ENCODE measurements around the gene TYSND1.
A peak's percentile ranks its signal among the peaks of the same experiment; 100 is the strongest.
"Not testable (repeated sequence)": the region's sequence is repeated elsewhere in the genome, so short reads cannot be mapped to it uniquely, and the experiment has no call there.

The TYSND1 gene

DNA sequence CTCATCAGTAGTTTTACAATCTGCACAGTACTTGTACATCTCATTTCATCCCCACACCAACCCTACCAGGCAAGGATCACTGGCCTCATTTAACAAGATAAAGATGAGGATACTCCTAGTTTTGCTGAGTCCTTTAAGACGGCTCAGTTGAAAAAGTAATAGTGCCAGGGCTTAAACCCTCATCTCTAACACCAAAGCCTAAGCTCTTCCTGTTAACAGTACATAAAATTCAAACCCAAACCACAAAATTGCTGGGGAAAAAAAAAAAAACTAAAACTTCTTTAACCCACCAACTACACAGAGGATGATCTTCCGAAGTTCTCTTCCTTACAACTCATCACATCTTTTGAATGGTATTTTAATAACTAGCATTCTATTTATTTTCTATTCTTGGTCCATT lies 22.5 kb upstream of the TYSND1 start:
- TF ChIP-seq TAF1 (IDR thresholded peaks at IDR 0.05; ENCODE audit: low read depth, low read length) (no peak), POLR2A (IDR thresholded peaks at IDR 0.05; ENCODE audit: low read depth, low read length) (no peak), SPI1 (IDR thresholded peaks at IDR 0.05; ENCODE audit: low read depth, low read length) (no peak), POU2F2 (IDR thresholded peaks at IDR 0.05; ENCODE audit: low read depth, low read length) (no peak), PAX5 (IDR thresholded peaks at IDR 0.05; ENCODE audit: insufficient read depth, low read length, severe bottlenecking) (no peak), POLR2AphosphoS5 (IDR thresholded peaks at IDR 0.05; ENCODE audit: low read depth, low read length) (no peak)
- FAIRE-seq (no peak), DNase-seq (ENCODE audit: insufficient read length, low spot score) (no peak)

DNA sequence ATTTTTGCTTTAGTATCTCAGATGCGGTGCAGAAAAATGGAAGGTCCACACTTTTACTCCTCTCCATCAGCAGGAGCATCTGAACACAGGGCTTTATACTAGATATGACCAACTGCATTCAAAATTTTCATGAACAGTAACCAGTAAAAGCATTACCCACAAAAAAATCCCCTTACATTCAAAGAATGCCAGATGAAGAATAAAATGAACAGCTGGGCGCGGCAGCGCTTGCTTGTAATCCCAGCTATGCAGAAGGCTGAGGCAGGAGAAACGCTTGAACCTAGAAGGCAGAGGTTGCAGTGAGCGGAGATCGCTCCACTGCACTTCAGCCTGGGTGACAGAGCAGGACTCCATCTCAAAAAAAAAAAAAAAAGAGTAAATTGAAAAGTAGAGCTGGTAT lies 20.7 kb upstream of the TYSND1 start:
- TF ChIP-seq POLR2A (IDR thresholded peaks at IDR 0.05; ENCODE audit: low read depth, low read length) (no peak), POU2F2 (IDR thresholded peaks at IDR 0.05; ENCODE audit: low read depth, low read length) (no peak), POLR2AphosphoS5 (IDR thresholded peaks at IDR 0.05; ENCODE audit: low read depth, low read length) (no peak), TAF1 (IDR thresholded peaks at IDR 0.05; ENCODE audit: low read depth, low read length) (no peak), SPI1 (IDR thresholded peaks at IDR 0.05; ENCODE audit: low read depth, low read length) (no peak), PAX5 (IDR thresholded peaks at IDR 0.05; ENCODE audit: insufficient read depth, low read length, severe bottlenecking) (no peak)
- DNase-seq (ENCODE audit: insufficient read length, low spot score): no peak
- FAIRE-seq: no peak

DNA sequence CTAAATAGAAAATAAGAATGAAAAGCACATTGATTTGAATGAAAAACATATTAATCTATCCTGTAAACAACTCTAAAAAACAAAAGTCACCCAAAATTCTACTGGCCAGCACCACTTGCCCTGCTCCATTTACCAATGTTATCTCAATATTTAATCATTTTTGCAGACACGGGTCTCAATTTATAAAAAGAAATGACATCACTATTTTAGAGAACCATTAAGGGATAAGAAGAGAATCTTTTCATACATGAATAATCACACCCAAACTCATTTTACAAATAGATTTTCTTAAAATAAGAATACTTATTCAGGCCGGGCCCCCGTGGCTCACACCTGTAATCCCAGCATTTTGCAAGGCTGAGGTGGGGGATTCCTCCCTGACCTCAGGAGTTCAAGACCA lies 19.9 kb upstream of the TYSND1 start:
- TF ChIP-seq POU2F2 (IDR thresholded peaks at IDR 0.05; ENCODE audit: low read depth, low read length) (no peak), TAF1 (IDR thresholded peaks at IDR 0.05; ENCODE audit: low read depth, low read length) (no peak), POLR2AphosphoS5 (IDR thresholded peaks at IDR 0.05; ENCODE audit: low read depth, low read length) (no peak), PAX5 (IDR thresholded peaks at IDR 0.05; ENCODE audit: insufficient read depth, low read length, severe bottlenecking) (no peak), POLR2A (IDR thresholded peaks at IDR 0.05; ENCODE audit: low read depth, low read length) (no peak), SPI1 (IDR thresholded peaks at IDR 0.05; ENCODE audit: low read depth, low read length) (no peak)
- FAIRE-seq: no peak
- DNase-seq (ENCODE audit: insufficient read length, low spot score): no peak

DNA sequence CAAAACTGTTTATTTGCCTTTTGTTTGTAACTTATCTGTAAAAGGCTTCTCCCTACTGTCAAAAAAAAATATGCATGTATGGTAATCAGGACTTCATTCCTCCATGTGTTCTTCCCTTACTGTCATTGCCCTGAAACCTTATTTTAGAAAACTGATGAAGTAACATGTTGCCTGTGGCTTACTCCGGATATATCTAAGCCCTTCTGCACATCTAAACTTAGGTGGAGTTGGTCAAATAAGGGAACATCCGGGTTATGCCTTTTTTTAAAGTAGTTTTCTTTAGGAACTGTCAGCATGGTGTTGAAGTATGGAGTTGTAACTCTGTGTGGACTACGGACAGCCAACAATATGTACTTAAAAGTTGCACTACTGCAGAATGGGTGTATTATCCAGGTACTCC lies 17.7 kb upstream of the TYSND1 start:
- FAIRE-seq: no peak
- DNase-seq (ENCODE audit: insufficient read length, low spot score): no peak

DNA sequence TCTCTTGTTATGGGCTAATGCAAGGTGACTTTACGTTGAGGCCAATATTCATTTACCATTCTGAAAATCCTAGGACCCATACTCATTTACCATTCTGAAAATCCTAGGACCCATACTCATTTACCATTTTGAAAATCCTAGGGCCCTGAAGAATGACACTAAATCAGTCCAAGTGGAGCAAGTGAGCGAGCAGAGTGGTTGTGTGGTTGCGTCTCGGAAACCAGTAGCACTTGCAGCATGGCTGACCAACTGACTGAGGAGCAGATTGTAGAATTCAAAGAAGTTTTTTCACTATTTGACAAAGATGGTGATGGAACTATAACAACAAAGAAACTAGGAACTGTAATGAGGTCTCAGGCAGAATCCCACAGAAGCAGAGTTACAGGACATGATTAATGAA lies 16.9 kb upstream of the TYSND1 start:
- DNase-seq (ENCODE audit: insufficient read length, low spot score): no peak
- peak; percentile 48 for FAIRE-seq
- TF ChIP-seq POLR2AphosphoS5 (IDR thresholded peaks at IDR 0.05; ENCODE audit: low read depth, low read length): no peak

More for the DNA sequence above, 17.7 kb upstream of the TYSND1 start:
- TF ChIP-seq SPI1 (IDR thresholded peaks at IDR 0.05; ENCODE audit: low read depth, low read length): no peak
- no peak for TF ChIP-seq TAF1 (IDR thresholded peaks at IDR 0.05; ENCODE audit: low read depth, low read length)
- no peak for TF ChIP-seq POU2F2 (IDR thresholded peaks at IDR 0.05; ENCODE audit: low read depth, low read length)
- no peak for TF ChIP-seq POLR2AphosphoS5 (IDR thresholded peaks at IDR 0.05; ENCODE audit: low read depth, low read length)
- no peak for TF ChIP-seq POLR2A (IDR thresholded peaks at IDR 0.05; ENCODE audit: low read depth, low read length)
- TF ChIP-seq PAX5 (IDR thresholded peaks at IDR 0.05; ENCODE audit: insufficient read depth, low read length, severe bottlenecking): no peak

DNA sequence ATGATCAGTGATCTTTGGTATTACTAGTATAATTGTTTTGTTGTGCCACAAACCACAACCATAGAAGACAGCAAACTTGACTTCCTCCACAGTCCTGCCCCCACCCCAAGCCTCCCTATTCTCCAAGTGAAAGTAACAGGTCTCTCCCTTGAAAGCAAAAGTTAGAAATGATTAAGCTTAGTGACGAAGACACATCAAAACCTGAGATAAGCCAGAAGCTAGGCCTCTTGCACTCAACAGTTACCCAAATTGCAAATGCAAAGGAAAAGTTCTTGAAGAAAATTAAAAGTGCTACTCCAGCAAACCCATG lies 16.3 kb upstream of the TYSND1 start:
- no peak for FAIRE-seq
- no peak for TF ChIP-seq SPI1 (IDR thresholded peaks at IDR 0.05; ENCODE audit: low read depth, low read length)
- no peak for TF ChIP-seq PAX5 (IDR thresholded peaks at IDR 0.05; ENCODE audit: insufficient read depth, low read length, severe bottlenecking)
- no peak for TF ChIP-seq TAF1 (IDR thresholded peaks at IDR 0.05; ENCODE audit: low read depth, low read length)
- TF ChIP-seq POLR2AphosphoS5 (IDR thresholded peaks at IDR 0.05; ENCODE audit: low read depth, low read length): no peak
- TF ChIP-seq POLR2A (IDR thresholded peaks at IDR 0.05; ENCODE audit: low read depth, low read length): no peak

DNA sequence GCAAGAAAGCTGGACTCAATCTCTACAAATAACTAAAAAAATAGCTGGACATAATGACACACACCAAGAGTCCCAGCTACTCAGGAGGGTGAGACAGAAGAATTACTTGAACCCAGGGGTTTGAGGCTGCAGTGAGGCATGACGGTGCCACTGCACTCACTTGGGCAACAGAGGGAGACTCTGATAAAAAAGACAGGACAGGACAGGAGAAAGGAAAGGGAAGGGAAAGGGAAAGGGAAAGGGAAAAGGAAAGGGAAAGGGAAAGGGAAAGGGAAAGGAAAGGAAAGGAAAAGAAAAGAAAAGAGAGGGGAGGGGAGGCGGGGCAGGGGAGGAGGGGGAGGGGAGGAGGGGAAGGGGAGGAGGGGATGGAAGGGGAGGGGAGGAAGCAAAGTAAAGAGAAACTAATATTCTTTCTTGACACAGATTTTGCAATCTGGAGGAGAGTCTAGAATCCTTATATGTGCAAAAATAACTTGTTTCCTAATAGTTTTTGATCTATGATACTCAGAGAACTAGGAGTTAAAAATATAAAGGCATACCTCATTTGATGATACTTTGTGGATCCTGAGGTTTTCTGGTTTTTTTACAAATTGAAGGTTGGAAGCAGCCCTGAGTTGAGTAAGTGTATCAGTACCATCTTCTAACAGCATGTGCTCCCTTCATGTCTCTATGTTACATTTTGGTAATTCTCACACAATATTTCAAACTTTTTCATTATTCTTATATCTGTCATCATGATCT lies 15.8 kb upstream of the TYSND1 start:
- no peak for DNase-seq (ENCODE audit: insufficient read length, low spot score)
- no peak for FAIRE-seq
- TF ChIP-seq PAX5 (IDR thresholded peaks at IDR 0.05; ENCODE audit: insufficient read depth, low read length, severe bottlenecking) (no peak), POLR2A (IDR thresholded peaks at IDR 0.05; ENCODE audit: low read depth, low read length) (no peak), POU2F2 (IDR thresholded peaks at IDR 0.05; ENCODE audit: low read depth, low read length) (no peak), POLR2AphosphoS5 (IDR thresholded peaks at IDR 0.05; ENCODE audit: low read depth, low read length) (no peak), TAF1 (IDR thresholded peaks at IDR 0.05; ENCODE audit: low read depth, low read length) (no peak), SPI1 (IDR thresholded peaks at IDR 0.05; ENCODE audit: low read depth, low read length) (no peak)

More for the DNA sequence above, 16.3 kb upstream of the TYSND1 start:
- DNase-seq (ENCODE audit: insufficient read length, low spot score): no peak

DNA sequence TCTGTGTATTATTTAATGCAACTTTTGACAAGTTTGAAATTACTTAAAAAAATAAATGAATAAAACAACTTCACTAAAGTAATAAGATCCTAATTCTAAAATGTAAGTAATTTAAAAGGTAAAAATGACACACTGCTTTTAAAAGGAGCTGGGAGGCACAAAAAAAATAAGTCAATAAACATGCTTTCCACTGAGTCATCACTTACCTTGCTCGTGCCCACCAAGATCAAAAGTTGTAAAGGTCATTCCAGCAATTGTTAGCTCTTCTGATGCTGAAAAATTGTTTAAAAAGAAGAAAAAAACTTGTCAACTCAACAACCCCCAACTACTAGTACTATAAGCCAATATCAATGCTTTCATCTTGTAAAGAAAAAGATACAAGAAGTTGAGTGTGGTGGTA lies 14.3 kb upstream of the TYSND1 start:
- FAIRE-seq (no peak), DNase-seq (ENCODE audit: insufficient read length, low spot score) (no peak)
- TF ChIP-seq POLR2A (IDR thresholded peaks at IDR 0.05; ENCODE audit: low read depth, low read length) (no peak), TAF1 (IDR thresholded peaks at IDR 0.05; ENCODE audit: low read depth, low read length) (no peak), POLR2AphosphoS5 (IDR thresholded peaks at IDR 0.05; ENCODE audit: low read depth, low read length) (no peak), PAX5 (IDR thresholded peaks at IDR 0.05; ENCODE audit: insufficient read depth, low read length, severe bottlenecking) (no peak), SPI1 (IDR thresholded peaks at IDR 0.05; ENCODE audit: low read depth, low read length) (no peak)

DNA sequence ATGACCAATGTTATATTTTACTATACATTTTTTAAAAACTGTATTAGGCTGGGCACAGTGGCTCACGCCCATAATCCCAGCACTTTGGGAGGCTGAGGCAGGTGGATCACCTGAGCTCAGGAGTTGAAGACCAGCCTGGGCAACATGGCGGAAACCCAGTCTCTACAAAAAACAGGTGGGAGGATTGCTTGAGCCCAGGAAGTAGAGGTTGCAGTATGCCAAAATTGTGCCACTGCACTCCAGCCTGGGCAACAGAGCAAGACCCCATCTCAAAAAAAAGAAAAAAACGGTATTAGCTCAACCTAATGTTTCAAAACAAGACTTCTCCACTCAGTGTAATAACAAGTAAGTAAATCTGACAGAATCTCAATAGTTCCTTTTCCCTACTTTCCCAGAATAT lies 12.9 kb upstream of the TYSND1 start:
- DNase-seq (ENCODE audit: insufficient read length, low spot score); FAIRE-seq: not testable (repeated sequence)

DNA sequence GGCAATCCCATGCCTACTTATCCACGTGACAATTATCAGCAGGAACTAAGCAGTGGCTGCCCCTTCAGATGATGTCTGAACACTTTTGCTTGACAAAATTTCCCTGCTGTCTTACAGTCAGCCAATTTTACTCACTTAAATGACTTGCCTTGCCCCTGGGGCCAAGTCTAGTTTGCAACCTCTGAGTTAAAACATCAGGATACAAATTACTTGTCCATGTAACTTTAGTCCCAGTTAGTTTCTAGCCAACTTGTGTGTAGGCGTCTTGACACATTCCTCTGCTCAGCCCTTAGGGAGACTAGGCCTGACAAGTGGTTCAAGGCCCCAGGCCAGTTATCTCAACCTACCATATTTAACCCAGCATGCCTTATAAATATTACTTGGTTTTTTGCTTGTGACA lies 11.6 kb upstream of the TYSND1 start:
- DNase-seq (ENCODE audit: insufficient read length, low spot score) (no peak), FAIRE-seq (no peak)
- TF ChIP-seq POLR2AphosphoS5 (IDR thresholded peaks at IDR 0.05; ENCODE audit: low read depth, low read length): no peak
- no peak for TF ChIP-seq POLR2A (IDR thresholded peaks at IDR 0.05; ENCODE audit: low read depth, low read length)
- TF ChIP-seq POU2F2 (IDR thresholded peaks at IDR 0.05; ENCODE audit: low read depth, low read length): no peak
- TF ChIP-seq TAF1 (IDR thresholded peaks at IDR 0.05; ENCODE audit: low read depth, low read length): no peak
- no peak for TF ChIP-seq SPI1 (IDR thresholded peaks at IDR 0.05; ENCODE audit: low read depth, low read length)
- TF ChIP-seq PAX5 (IDR thresholded peaks at IDR 0.05; ENCODE audit: insufficient read depth, low read length, severe bottlenecking): no peak
